ENCODE data around the gene PLB1.

Gene PLB1

GRCh38 chr2:28674062-28674712 lies 178.3 kb downstream of the PLB1 start:
- DNase-seq (ENCODE audit: low read depth in 2 of 2) = peak; percentile 54 to 67
- TF ChIP-seq CTCF (IDR thresholded peaks at IDR 0.05; ENCODE audit: low read depth, low read length) = no peak
- H3K4me3 ChIP-seq (replicated peaks in 1 of 2; ENCODE audit: low read depth in 2 of 2, low read length in 2 of 2) = no peak overlapping the region

- DNase-seq (ENCODE audit: low read depth in 2 of 2) = no peak
- TF ChIP-seq CTCF (IDR thresholded peaks at IDR 0.05; ENCODE audit: low read depth, low read length) = no peak
- no peak overlapping the region for H3K4me3 ChIP-seq (replicated peaks in 1 of 2; ENCODE audit: low read depth in 2 of 2, low read length in 2 of 2)
These were observed 178.8 kb downstream of the PLB1 start for GRCh38 chr2:28674713-28675068.

- peak in 1 of 2 donors; percentile 23 for DNase-seq (ENCODE audit: low read depth in 2 of 2)
- H3K4me3 ChIP-seq (replicated peaks in 1 of 2; ENCODE audit: low read depth in 2 of 2, low read length in 2 of 2) = no peak overlapping the region
- TF ChIP-seq CTCF (IDR thresholded peaks at IDR 0.05; ENCODE audit: low read depth, low read length) = no peak
These were observed 180.4 kb downstream of the PLB1 start for GRCh38 chr2:28676152-28676835.

- DNase-seq (ENCODE audit: low read depth in 2 of 2) = no peak
- no peak for TF ChIP-seq CTCF (IDR thresholded peaks at IDR 0.05; ENCODE audit: low read depth, low read length)
- H3K4me3 ChIP-seq (replicated peaks in 1 of 2; ENCODE audit: low read depth in 2 of 2, low read length in 2 of 2) = no peak overlapping the region
These were observed 182.5 kb downstream of the PLB1 start for GRCh38 chr2:28678175-28678855.

GRCh38 chr2:28678944-28679343 lies 183.1 kb downstream of the PLB1 start:
- no peak for DNase-seq (ENCODE audit: low read depth in 2 of 2)
- TF ChIP-seq CTCF (IDR thresholded peaks at IDR 0.05; ENCODE audit: low read depth, low read length) = no peak
- H3K4me3 ChIP-seq (replicated peaks in 1 of 2; ENCODE audit: low read depth in 2 of 2, low read length in 2 of 2) = no peak overlapping the region

- DNase-seq (ENCODE audit: low read depth in 2 of 2) = no peak
- H3K4me3 ChIP-seq (replicated peaks in 1 of 2; ENCODE audit: low read depth in 2 of 2, low read length in 2 of 2) = no peak overlapping the region
- no peak for TF ChIP-seq CTCF (IDR thresholded peaks at IDR 0.05; ENCODE audit: low read depth, low read length)
These were observed 184.8 kb downstream of the PLB1 start for GRCh38 chr2:28680657-28681056.
